ENCODE data around the gene BLM. TPM values are rescaled to one million over a fixed set of nuclear protein-coding genes. Genes with fewer than 3 reads are reported as not detected.

BLM gene
- polyA plus RNA-seq, 1 of the 3 experiments (the other 2 are of a cell fraction) = 2.7 TPM

GRCh38 chr15:90839187-90840071, 122.3 kb downstream of the BLM start:
- Histone ChIP-seq H3K9me2 (no peaks in the 10 kb centered on the region), H3F3A (replicated peaks; ENCODE audit: insufficient read depth) (peaks cover 4% of the 10 kb centered on the region), H3K4me1 (ENCODE audit: control insufficient read depth in 1 of 2, insufficient read depth in 2 of 2, low read depth in 1 of 2, low read length in 1 of 2) (peaks cover 0 to 11% of the 10 kb centered on the region in 2 experiments; a peak in 1 of 4 replicates), H3K27ac (ENCODE audit: low read depth in 2 of 2, low read length in 1 of 2) (no peak overlapping the region), H3K4me3 (ENCODE audit: low read depth in 2 of 2, low read length in 1 of 2) (no peak overlapping the region), H2AFZ (ENCODE audit: low read depth) (no peak overlapping the region), H3K9me3 (no peaks in the 10 kb centered on the region), H3K27me3 (ENCODE audit: insufficient read depth) (no peaks in the 10 kb centered on the region), H3K4me2 (no peak overlapping the region), H3K79me2 (ENCODE audit: insufficient read depth) (no peaks in the 10 kb centered on the region), H4K20me1 (ENCODE audit: insufficient read depth) (no peaks in the 10 kb centered on the region), H3K9ac (no peak overlapping the region), H3K36me3 (replicated peaks in 1 of 2; ENCODE audit: control insufficient read depth in 1 of 2, insufficient read depth in 2 of 2, low read length in 1 of 2) (no peaks in the 10 kb centered on the region)
- ChIA-PET POLR2A (no interaction called here), CTCF (interaction anchor here (0.6 to 1.2 kb wide), 4 partner anchors 16 to 1399 kb away, joined by 3 to 5 read pairs (median 3); no protein-coding TSS in a partner anchor)
- DNase-seq = no peak
- WGBS (ENCODE audit: low lambda C conversion rate) = 75% methylated on average over 16 of the region's 19 CpGs
- TF ChIP-seq EZH2phosphoT487 (IDR thresholded peaks at IDR 0.05; ENCODE audit: borderline replicate concordance, low read depth) (no peak), FOXJ3 (CRISPR knock-in tag; IDR thresholded peaks at IDR 0.05) (no peak), TAF1 (IDR thresholded peaks at IDR 0.05; ENCODE audit: borderline replicate concordance, low read depth, low read length) (no peak), SIN3A (IDR thresholded peaks at IDR 0.05; ENCODE audit: borderline replicate concordance, low read depth, low read length) (no peak), RAD21 (IDR thresholded peaks at IDR 0.05; ENCODE audit: low read length) (no peak), REST (IDR thresholded peaks at IDR 0.05; ENCODE audit: low read depth, low read length) (no peak), POLR2AphosphoS5 (IDR thresholded peaks at IDR 0.05; ENCODE audit: low read depth, low read length) (no peak), CTCF (IDR thresholded peaks at IDR 0.05) (no peak), RXRA (IDR thresholded peaks at IDR 0.05; ENCODE audit: borderline replicate concordance, low read depth) (no peak), FOSL2 (IDR thresholded peaks at IDR 0.05; ENCODE audit: borderline replicate concordance, low read depth) (no peak), FOXM1 (IDR thresholded peaks at IDR 0.05; ENCODE audit: low read depth) (no peak), IRF3 (IDR thresholded peaks at IDR 0.05; ENCODE audit: low read depth, low read length) (no peak), ELF1 (IDR thresholded peaks at IDR 0.05) (no peak), NRF1 (IDR thresholded peaks at IDR 0.05; ENCODE audit: low read depth, low read length) (no peak), TCF12 (IDR thresholded peaks at IDR 0.05) (no peak), PBX3 (IDR thresholded peaks at IDR 0.05) (no peak)

Data from SK-N-SH (cell line).